Activated naive CD8-positive, alpha-beta T cell treated with anti-CD3 and anti-CD28 coated beads, Interleukin-2, amount 50 U/mL, for 16 hours (primary cell): ENCODE data around the gene HSPB6.
A peak's percentile ranks its signal among the peaks of the same experiment; 100 is the strongest.

Experiments
- DNase-seq: peaks from one replicate; pipeline ENCODE4 v3.0.0-alpha.2; 2020; ENCODE audit warnings: low read depth, low spot score

HSPB6 gene

DNA sequence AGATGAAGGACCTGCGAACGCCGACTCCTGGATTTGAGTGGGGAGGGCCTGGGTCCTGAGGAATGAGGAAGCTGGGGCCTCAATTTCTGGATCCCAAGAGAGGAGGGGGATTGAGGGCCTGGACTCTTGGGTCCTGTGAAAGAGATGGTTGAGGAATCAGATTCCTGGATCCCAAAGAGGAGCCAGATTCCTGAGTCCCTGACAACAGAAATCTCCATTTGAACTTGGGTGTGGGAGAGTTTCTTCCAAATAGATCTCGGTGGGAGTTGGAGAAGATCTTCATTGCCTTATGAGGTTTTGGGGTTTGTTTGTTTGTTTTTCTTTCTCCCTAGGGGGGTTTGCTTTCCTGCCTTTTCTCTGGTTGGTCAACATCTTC, 10.8 kb downstream of the HSPB6 start:
- DNase-seq = no peak

DNA sequence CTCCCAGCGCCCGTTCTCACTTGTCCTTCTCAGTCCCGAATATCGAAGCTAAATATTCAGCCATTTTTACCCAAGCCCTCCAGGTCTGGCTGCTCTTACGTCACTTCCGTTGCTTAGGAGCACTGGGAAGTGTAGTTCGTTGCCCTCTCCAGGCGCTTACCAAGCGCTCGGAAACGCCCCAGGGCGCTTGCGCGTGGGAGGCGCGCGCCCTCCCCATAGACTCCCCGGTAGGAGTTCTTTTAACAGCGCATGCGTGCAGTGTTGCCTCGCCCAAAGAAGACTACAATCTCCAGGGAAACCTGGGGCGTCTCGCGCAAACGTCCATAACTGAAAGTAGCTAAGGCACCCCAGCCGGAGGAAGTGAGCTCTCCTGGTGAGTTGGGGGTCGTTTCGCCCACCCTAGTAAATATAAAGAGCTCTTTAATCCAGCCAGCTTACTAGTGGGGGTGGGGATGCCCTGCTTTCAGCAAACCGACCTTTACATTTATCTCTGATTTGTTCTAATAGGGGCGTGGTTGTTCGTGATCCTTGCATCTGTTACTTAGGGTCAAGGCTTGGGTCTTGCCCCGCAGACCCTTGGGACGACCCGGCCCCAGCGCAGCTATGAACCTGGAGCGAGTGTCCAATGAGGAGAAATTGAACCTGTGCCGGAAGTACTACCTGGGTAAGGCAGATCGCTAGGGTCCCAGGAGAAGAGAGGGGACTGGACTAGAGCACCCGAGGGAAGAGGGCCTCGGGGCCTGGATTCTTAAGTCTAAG, 11.3 kb downstream of the HSPB6 start, which contains the start of the genes PSENEN and U2AF1L4:
TSS of gene PSENEN (plus strand) at position 324 of the 759 bp plus-strand sequence. CDS start at position 604, 280 bp downstream.
TSS of gene U2AF1L4 (minus strand) at position 91 of the 759 bp plus-strand sequence. CDS start at position 64, 27 bp downstream.
- DNase-seq = peak; percentile 90

DNA sequence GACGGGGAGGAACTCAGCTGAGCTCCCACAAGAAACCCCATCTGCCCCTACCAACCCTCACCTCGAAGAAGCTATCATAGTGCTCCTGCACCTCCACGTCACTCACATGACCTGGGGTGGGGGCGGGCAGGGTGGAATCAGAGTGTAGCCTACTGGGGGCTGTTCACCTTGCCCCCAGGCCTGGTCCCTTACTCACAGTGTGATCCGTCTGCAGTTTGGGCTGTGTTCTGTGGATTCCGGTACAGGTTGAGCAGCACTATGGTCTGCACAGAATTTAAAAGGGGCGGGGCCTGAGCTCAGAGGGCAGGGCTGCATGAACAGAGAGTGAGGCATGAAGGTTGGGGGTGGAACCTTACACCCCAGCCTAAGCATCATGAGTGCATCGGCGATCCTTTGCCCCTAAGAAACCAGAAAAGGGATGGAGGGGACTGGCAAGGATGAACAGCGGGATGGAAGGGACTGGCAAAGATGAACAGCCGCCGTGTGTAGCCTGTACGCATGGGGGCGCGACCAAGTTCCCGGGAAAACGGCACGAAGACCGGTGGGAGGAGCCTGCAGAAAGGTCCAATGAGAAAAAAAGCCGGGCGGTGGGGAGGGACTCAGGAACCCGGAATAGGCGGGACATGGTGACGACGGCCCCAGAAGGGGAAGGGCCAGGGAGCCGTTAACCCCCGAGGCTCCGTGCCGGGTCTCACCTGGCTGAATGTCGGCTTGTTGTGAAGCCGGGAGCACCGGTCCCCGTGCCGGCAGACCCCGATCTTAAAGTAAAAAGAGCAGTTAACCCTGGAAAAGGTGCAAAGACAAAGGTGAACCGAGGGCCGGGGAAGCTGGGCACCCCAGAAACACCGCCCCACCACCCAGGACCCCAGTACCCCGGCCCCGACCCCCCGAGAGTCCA, 12.2 kb downstream of the HSPB6 start:
- DNase-seq = peak; percentile 82

DNA sequence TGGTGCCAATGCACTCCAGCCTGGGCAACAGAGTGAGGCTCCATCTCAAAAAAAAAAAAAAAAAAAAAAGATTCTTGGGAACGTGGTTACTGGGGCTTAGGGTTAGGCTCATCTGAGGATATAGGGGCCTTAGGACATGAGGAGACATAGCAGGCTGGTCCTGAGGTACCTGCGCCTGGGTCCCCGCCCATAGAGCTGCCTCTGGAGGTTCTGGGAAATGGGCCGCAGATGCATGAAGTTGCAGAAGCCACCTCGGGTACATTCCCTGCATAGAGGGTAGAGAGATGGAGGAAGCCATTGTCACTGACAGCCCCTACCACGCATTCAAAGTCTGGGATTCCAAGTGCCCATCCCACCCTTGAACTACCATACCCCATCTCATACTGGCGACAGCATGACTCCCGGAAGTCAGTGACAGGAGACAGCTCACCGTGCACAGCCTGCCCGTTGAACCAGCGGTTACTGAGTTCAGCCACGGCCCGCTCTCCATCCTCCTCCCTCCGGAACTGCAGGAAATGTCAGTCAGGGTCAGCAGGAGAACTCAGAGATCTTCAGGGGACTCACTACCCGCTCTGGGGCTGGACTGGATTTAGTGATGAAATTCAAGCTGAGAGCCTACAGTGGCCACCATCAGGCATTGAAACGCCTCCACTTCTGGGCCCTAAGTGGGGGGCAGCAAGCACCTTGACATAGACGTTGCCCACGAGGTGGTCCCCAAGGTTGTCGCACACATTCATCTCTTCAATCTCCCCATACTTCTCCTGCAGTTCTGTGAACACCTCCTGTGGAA, 13.0 kb downstream of the HSPB6 start:
- DNase-seq = no peak

- peak; percentile 61 for DNase-seq
Observed at GRCh38 chr19:35742121-35742724, 14.6 kb downstream of the HSPB6 start, which contains the start of gene IGFLR1. Gene IGFLR1 (minus strand): TSS chr19:35742452. CDS start chr19:35741180, 1,272 bp downstream.

DNA sequence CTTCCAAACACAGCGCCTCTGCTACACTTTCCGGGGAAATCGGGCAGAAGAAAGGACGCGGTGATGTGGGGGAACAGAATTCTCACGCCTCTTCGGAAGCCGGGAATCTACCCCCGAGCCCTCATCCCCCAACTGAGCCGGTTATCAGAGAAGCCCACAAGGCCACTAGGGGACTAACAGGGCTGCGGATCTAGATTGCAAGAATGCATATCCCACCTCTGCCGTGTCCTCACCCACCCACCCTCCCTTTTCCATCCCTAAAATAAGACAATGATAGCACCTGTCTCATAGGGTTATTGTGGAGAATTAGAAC, 15.7 kb downstream of the HSPB6 start:
- DNase-seq = no peak

- DNase-seq = peak; percentile 92
Observed at GRCh38 chr19:35740423-35741202, 16.2 kb downstream of the HSPB6 start.

DNA sequence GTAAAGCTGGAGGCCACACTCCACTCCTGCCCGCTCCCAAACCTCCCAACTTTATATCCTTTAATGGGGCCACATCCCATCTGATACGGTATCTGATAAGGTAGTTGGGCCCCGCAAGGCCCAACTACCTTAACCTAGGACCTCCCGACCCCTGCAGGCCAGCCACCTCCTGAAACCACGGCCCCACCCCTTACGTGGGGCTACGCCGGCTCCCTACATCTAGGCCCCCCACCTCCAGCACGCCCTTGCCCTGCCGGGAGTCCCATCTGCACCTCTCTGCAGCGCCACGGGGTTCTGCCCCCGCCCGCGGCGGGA, 16.8 kb downstream of the HSPB6 start:
- DNase-seq = no peak

GRCh38 chr19:35739275-35740107, 17.3 kb downstream of the HSPB6 start:
- no peak for DNase-seq

DNA sequence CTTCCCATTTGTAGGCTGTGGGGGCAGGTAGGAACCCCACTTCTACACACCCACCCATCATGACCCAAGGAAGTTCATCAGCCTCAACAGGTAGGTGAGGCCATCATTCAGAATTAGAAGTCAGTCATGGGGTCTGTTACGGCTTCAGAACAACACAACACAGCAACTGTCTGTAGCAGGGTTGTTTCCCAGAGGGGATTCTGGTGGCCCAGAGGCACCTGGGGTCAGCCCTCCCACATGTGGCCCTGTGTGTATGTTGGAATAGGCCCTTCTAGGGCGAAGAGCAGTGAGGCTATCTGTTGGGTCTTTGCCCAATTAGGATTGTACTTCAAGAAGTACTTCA, 18.0 kb downstream of the HSPB6 start:
- no peak for DNase-seq

GRCh38 chr19:35738021-35738886, 18.6 kb downstream of the HSPB6 start:
- DNase-seq = no peak

DNA sequence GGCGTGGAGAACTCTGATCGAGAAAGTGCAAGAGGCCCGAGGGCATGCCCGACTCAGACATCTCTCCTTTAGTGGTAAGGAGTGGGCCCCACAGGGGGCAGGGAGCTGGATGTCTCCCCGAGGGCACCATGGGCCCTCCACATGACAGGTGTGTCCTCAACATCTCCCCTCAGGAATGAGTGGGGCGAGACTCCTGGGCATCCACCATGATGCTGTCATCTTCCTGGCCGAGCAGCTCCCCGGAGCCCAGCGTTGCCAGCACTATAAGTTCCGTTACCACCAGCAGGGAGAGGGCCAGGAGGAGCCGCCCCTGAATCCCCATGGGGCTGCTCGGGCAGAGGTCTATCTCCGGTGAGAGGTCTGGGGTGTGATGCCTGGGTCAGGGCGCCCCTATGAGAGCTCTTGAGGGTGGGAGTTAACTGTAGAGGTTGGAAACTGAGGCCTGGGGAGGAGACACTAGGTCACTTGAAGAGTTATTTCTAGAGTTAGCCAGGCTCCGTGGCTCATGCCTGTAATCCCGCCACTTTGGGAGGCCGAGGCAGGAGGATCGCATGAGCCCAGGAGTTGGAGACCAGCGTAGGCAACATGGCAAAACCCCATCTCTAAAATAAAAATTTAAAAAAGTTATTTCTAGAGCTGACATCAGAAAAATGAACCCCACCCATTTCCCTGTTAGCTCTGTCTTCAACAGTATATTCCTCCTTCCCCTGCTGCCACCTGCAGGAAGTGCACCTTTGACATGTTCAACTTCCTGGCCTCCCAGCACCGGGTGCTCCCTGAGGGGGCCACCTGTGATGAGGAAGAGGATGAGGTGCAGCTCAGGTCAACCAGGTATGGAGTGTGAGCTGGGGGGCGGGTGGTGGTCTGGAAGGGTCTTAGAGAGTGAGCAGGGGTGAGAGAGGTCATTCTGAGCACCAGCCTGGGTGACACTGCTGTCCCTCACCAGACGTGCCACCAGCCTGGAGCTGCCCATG, 19.6 kb downstream of the HSPB6 start:
- DNase-seq = no peak

- no peak for DNase-seq
Observed at GRCh38 chr19:35734889-35735288, 21.9 kb downstream of the HSPB6 start.

GRCh38 chr19:35734273-35734672, 22.6 kb downstream of the HSPB6 start:
- no peak for DNase-seq

GRCh38 chr19:35733180-35734125, 23.4 kb downstream of the HSPB6 start:
- no peak for DNase-seq

GRCh38 chr19:35732540-35733179, 24.2 kb downstream of the HSPB6 start:
- no peak for DNase-seq
